ENCODE results near the gene SOX13. TPM values are rescaled to one million over a fixed set of nuclear protein-coding genes. Genes with fewer than 3 reads are reported as not detected.

Gene SOX13
- total and polyA plus RNA-seq, 2 of the 4 experiments (the other 2 are of a cell fraction), result 0.54 to 3.5 TPM

- Histone ChIP-seq H3K79me1 (ENCODE audit: low read depth in 1 of 2, low read length in 2 of 2) (no peaks in the 10 kb centered on the region), H3K9me1 (ENCODE audit: insufficient read depth, low read length) (peaks cover 4% of the 10 kb centered on the region; the same call in 1 of the 2 replicates), H2BK120ac (ENCODE audit: low read depth, low read length) (no peak overlapping the region), H3K14ac (replicated peaks; ENCODE audit: low read depth, low read length) (no peak overlapping the region), H2BK15ac (ENCODE audit: low read depth, low read length) (no peak overlapping the region), H3K4ac (ENCODE audit: low read depth, low read length) (no peak overlapping the region), H3K9me3 (ENCODE audit: control insufficient read depth, insufficient read depth, low read length) (no peaks in the 10 kb centered on the region), H3K4me1 (ENCODE audit: control insufficient read depth, insufficient read depth, low read length) (no peaks in the 10 kb centered on the region; the same call in 1 of the 2 replicates), H4K8ac (ENCODE audit: low read depth in 2 of 2, low read length in 2 of 2) (no peak overlapping the region), H2BK20ac (ENCODE audit: low read depth, low read length) (no peak overlapping the region), H2AK5ac (ENCODE audit: low read depth, low read length) (no peak overlapping the region), H2AFZ (replicated peaks; ENCODE audit: low read length, poor library complexity) (no peak overlapping the region), H3K18ac (ENCODE audit: low read depth, low read length) (no peak overlapping the region), H3K23ac (ENCODE audit: low read depth, low read length) (no peak overlapping the region), H3K27ac (ENCODE audit: insufficient read depth, low read length) (no peak overlapping the region), H3K36me3 (ENCODE audit: control insufficient read depth, insufficient read depth, low read length) (no peaks in the 10 kb centered on the region), H4K20me1 (ENCODE audit: insufficient read depth, low read length) (no peaks in the 10 kb centered on the region), H3K27me3 (ENCODE audit: control insufficient read depth, insufficient read depth, low read length) (peaks cover 2% of the 10 kb centered on the region), H2BK5ac (ENCODE audit: low read depth, low read length, poor library complexity, severe bottlenecking) (no peak overlapping the region), H2AK9ac (replicated peaks; ENCODE audit: low read depth, low read length, poor library complexity) (no peak overlapping the region), H4K5ac (ENCODE audit: low read depth, low read length) (no peak overlapping the region), H4K91ac (ENCODE audit: insufficient read depth, low read depth, low read length) (no peak overlapping the region), H3K9ac (ENCODE audit: low read depth, low read length) (no peak overlapping the region), H3K4me2 (ENCODE audit: low read depth, low read length) (no peak overlapping the region), H3K4me3 (ENCODE audit: insufficient read depth, low read depth, low read length) (no peak overlapping the region), H3K56ac (ENCODE audit: extremely low read depth, insufficient read depth, low read length) (no peak overlapping the region)
- ATAC-seq (ENCODE audit: low read depth) (no peak), DNase-seq (no peak)
- no peak for TF ChIP-seq MAZ (IDR thresholded peaks at IDR 0.05; ENCODE audit: borderline replicate concordance, low read depth, low read length)
- TF ChIP-seq MAFK (IDR thresholded peaks at IDR 0.05; ENCODE audit: low read depth, low read length), result no peak
- TF ChIP-seq CTCF (conservative IDR thresholded peaks at IDR 0.05; ENCODE audit: low read depth, low read length), result no peak
- TF ChIP-seq POLR2A (IDR thresholded peaks at IDR 0.05; ENCODE audit: low read depth, low read length), result no peak
- no peak for TF ChIP-seq FOS (IDR thresholded peaks at IDR 0.05; ENCODE audit: low read depth, low read length)
- TF ChIP-seq ELK1 (IDR thresholded peaks at IDR 0.05; ENCODE audit: borderline replicate concordance, low read depth, low read length), result no peak
- no peak for TF ChIP-seq NFE2L2 (IDR thresholded peaks at IDR 0.05; ENCODE audit: low read depth, low read length)
- no peak for TF ChIP-seq CEBPB (IDR thresholded peaks at IDR 0.05; ENCODE audit: low read depth, low read length)
- ChIA-PET POLR2A (ENCODE audit: unreplicated experiment) (no interaction called here), CTCF (interaction anchor here (0.6 kb wide), 1 partner anchor 175 kb away, joined by 3 read pairs; no protein-coding TSS in a partner anchor)
- intact Hi-C loops (cut with micrococcal nuclease), result no loop called here
- BruUV-seq (replicated peaks), result no TSS peak
- in situ Hi-C loops (cut with MboI; ENCODE audit: low sequenced_read_pairs), result no loop called here
- dilution Hi-C loops (cut with HindIII; ENCODE audit: low sequenced_read_pairs, unreplicated experiment), result no loop called here
- WGBS, 2 experiments (ENCODE audit: extremely low coverage in 2 of 2, insufficient read length in 1 of 2), result no CpG with 5 or more reads among the region's 2 CpGs
Observed at GRCh38 chr1:204062106-204062505, 10.8 kb upstream of the SOX13 start.
